ENCODE measurements around the gene GH2.
A peak's percentile ranks its signal among the peaks of the same experiment; 100 is the strongest.
"Not testable (repeated sequence)": the region's sequence is repeated elsewhere in the genome, so short reads cannot be mapped to it uniquely, and the experiment has no call there.

Gene GH2

DNA sequence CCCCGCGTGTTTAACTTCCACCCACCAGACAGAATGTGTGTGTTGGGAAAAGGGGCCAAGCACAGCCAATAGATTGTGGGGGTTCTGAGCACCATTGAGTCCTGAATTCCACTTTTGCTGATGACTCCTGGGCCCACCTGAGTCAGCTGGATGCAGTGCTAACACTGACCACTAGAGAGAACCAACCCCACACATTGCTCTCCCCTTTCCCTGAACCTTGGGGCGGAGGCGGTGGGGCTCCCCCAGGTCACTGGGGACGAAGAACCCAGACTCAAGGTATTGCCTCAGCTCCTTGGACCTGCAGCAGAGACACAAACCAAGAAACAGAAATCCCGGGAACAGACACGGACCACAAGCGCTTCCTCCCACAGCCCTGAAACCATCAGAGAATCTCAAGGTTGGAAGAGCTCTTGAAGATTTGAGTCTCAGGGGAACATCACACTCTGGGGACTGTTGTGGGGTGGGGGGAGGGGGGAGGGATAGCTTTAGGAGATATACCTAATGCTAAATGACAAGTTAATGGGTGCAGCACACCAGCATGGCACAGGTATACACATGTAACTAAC lies 7.6 kb downstream of the GH2 start:
- DNase-seq (ENCODE audit: low read depth in 2 of 2): not testable (repeated sequence)

DNA sequence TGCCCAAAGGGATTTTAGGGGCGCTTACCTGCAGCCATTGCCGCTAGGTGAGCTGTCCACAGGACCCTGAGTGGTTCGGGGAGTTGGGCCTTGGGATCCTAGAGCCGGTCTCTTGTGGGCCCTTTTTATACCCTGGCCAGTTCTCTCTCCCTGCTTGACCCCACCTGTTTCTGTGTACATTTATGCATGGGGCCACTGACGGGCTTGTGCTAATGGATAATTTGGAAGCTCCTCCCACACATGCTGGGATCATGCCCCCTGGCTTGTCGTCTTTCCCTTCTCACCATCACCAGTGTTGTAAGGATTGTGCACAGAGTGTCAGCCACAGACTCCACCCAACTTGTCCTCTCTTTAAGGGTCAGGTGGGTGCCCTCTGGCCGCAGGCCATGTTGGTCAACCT lies 8.2 kb downstream of the GH2 start, which contains the start of gene CSH2:
Gene CSH2 (minus strand): TSS at position 101 of the 400 bp plus-strand sequence. CDS start 63 bp downstream, at position 38.
- not testable (repeated sequence) for DNase-seq (ENCODE audit: low read depth in 2 of 2)

DNA sequence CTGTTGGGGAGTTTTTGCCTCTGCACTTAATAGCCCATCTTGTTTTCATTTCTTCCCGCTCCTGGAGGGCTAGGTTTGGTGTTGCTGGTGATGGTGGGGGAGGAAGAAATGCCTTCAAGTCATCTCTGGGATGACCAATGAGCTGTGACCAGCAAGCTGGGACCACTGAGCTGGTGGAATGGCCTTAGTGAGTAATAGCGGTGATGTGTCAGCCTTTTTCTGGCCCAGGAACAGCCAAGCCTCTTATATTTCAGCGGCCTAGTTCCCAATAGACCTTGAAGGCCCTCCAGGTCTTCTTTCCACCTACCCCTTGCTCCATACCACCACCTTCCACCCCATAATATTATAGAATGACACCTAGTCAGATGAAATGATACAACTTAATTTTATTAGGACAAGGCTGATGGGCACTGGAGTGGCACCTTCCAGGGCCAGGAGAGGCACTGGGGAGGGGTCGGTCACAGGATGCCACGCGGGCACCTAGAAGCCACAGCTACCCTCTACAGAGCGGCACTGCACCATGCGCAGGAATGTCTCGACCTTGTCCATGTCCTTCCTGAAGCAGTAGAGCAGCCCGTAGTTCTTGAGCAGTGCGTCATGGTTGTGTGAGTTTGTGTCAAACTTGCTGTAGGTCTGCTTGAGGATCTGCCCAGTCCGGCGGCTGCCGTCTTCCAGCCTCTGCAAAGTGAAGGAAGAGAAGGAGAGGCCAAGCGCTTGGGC lies 9.9 kb downstream of the GH2 start:
- not testable (repeated sequence) for DNase-seq (ENCODE audit: low read depth in 2 of 2)

DNA sequence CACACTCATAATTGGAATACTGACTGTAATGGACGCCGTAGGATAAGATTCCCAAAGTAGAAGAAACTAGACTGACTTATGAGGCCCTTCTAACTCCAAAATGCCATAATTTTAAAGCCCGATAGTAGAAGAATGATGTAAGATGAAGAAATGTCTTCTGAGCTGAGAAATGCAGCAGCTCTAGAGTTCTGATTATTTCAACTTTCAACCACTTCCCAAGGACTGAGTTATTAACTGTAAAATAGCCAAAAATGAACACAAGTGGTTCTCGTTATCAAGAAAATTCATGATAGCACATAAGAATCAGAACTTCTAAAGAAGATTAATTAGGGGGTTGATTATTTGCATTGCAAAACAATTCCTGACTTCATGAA lies 11.5 kb downstream of the GH2 start:
- peak; percentile 25 to 27 for DNase-seq (ENCODE audit: low read depth in 2 of 2)

DNA sequence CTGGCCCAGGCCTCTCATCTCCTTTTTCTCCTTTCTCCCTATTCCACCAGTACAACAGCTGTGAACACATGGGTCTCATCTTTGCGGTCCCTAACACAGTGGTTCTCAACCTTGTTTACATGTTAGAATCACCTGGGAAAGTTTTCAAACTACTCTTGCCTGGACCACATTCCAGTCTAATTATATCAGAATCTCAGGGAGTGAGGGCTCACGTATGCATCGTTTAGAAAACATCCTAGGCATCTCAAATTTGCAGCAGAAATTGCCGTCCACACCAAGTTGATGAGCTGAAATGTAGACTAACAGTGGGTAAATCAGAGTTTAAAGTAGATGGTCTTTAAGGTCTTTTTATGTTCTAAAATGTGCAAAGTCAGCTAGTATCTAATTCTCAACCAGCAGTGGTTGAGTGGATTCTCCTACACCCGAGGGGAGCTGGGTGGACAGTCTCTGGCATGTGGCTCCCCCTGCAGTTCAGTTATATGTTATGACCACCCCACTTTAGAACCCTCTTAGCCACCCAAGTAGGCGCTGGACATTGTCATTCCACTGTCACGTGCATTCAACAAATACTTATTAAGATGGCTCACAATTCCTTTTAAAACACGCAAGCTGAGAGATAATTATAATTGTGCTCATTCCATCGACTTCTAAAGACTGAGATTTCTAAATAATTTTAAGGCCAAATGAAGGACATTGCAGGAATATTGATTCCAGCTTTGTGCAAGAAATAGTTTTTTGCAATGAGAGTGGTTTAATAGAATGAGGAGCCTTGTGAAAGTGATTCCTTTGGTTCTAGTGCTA lies 12.1 kb downstream of the GH2 start:
- peak in 1 of 2 experiments; percentile 14 for DNase-seq (ENCODE audit: low read depth in 2 of 2)

DNA sequence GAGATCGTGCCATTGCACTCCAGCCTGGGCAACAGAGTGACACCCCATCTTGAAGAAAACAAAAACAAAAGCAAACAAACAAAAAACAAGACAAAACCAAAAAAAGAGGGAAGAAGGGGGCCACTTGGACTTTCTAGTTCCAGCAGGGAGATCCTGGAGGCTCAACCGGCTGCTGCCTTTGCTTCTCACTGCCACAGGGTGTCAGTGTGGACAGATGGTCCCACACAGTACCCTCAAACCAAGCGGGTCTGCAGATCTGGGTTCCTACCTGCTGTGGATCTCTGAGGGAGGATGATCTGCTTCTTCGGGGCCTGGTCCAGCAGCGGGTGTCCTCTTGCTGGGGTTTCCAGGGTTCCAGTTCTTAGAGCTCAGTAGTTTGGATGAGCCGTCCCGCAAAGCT lies 15.1 kb downstream of the GH2 start:
- not testable (repeated sequence) for DNase-seq (ENCODE audit: low read depth in 2 of 2)

DNA sequence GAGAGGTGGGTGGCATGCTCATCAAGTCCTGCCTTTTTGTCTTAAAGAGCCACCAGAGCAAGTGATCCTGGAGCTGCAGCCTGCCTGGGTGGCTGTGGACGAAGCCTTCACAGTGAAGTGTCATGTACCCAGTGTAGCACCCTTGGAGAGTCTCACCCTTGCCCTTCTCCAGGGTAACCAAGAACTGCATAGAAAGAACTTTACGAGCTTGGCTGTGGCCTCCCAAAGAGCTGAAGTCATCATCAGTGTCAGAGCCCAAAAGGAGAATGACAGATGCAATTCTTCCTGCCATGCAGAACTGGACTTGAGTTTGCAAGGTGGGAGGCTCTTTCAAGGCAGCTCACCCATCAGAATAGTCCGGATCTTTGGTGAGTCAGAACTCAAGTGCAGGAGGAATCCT lies 22.5 kb downstream of the GH2 start:
- DNase-seq (ENCODE audit: low read depth in 2 of 2): no peak

DNA sequence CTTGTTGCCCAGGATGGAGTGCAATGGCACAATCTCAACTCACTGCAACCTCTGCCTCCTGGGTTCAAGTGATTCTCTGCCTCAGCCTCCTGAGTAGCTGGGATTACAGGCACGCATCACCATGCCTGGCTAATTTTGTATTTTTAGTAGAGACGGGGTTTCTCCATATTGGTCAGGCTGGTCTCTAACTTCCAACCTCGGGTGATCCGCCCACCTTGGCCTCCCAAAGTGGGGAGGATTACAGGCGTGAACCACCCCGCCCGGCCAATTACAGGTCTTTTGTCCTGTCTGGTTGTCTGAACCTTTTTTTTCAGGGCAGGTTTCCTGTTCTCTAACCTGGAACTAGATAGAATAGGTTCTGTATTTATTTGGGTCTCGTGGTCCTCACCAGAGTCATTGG lies 25.3 kb downstream of the GH2 start:
- not testable (repeated sequence) for DNase-seq (ENCODE audit: low read depth in 2 of 2)

DNA sequence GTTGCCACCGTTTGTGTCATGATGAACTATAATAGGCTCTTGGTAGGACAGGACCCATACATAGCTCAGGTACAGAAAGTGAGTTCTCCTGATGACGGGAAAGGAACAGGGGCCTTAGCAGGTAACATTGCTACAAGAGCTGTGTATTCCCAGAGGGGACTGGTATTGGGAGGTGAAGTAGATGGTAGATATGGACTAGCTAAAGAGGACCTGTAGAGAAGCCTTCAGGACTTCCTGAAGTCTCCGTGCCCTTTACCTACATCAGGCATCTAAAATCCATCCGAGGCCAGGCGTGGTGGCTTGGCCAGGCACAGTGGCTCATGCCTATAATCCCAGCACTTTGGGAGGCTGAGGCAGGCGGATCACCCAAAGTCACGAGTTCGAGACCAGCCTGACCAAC lies 26.6 kb downstream of the GH2 start:
- DNase-seq (ENCODE audit: low read depth in 2 of 2): no peak

DNA sequence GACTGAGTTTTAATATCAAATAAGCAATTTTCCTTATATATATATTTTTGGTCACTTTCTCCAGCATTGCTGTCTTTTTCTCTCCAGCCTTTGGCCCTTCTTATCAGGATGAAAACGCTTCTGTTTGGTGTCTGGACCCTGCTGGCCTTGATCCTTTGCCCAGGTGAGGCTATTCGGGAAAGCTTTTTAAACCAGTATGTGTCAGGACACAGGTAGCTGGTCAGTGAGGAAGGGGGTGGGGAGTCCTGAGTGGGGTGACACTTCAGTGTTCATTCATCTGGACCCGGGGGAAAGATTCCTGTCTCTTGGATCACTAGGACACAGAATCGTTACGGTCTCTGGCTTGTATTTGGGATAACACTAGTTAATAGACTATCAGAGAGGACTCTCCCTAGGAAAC lies 27.0 kb downstream of the GH2 start:
- DNase-seq (ENCODE audit: low read depth in 2 of 2): no peak

DNA sequence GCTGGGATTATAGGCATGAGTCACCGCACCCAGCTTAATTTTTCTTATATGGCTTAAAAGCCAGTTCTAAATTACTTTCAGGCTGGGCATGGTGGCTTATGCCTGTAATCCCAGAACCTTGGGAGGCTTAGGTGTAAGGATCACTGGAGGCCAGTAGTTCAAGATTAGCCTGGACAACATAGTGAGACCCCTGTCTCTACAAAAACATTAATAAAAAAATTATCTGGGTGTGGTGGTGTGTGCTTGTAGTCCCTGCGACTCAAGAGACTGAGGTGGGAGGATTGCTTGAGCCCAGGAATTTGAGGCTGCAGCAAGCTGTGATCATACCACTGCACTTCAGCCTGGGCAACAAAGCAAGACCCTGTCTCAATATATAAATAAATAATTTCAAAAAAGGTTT lies 28.5 kb downstream of the GH2 start:
- no peak for DNase-seq (ENCODE audit: low read depth in 2 of 2)

DNA sequence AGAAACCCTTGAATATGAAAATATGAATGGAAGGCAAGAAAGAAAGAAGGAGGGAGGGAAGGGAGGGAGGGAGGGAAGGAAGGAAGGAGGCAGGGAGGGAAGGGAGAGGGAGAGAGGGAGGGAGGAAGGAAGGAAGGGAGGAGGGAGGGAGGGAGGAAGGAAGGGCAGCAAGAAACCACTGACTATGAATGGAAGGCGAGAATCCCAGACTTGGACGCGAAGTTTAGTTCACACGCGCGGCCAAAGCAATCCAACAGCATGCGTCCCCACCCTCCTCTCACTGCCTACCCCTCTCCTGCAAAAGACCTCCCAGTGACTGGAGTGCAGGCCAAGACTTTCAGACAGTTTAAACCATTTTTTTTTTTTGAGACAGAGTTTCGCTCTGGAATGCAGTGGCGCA lies 31.3 kb downstream of the GH2 start:
- DNase-seq (ENCODE audit: low read depth in 2 of 2): no peak

DNA sequence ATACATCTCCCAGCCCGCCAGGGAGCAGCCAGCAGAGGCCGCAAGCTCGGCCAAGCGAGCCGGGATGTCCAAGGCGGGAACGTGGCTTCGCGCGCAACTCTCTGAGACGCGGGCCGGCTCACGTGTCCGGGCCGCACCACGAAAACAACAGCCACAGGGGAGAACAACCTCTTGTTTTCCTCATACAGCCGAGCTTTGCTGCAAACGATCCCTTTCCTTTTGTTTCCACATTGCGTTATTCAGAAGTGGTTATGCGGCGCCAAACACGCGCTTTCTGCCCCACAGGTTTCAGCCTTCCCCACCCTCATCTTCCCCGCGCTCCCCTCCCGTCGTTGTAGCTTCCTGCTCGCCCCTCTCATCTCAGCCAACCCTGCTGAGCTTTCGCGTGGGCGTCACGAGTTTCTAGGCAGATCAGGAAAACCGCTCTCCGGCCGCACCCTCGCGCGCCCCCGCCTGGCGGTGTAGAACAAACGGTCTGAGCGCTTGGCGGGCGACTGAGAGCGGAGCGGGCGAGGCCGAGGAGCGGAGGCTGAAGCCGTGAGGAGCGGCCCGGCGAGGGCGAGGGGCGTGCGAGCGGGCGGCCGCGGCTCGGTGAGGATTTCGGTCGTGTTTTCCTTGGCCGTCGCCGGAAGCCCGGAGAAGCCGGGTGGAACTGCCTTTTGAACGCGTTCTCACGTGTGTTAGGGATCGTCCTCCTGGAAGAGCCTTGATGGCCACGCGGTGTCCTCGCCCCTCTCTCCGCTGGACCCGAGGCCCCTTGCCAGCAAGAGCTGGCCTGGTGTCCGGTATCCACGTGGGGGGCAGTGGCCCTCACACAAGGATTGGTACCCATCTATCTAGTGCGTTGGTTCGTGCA lies 32.7 kb downstream of the GH2 start:
- DNase-seq (ENCODE audit: low read depth in 2 of 2): peak; percentile 75 to 76

DNA sequence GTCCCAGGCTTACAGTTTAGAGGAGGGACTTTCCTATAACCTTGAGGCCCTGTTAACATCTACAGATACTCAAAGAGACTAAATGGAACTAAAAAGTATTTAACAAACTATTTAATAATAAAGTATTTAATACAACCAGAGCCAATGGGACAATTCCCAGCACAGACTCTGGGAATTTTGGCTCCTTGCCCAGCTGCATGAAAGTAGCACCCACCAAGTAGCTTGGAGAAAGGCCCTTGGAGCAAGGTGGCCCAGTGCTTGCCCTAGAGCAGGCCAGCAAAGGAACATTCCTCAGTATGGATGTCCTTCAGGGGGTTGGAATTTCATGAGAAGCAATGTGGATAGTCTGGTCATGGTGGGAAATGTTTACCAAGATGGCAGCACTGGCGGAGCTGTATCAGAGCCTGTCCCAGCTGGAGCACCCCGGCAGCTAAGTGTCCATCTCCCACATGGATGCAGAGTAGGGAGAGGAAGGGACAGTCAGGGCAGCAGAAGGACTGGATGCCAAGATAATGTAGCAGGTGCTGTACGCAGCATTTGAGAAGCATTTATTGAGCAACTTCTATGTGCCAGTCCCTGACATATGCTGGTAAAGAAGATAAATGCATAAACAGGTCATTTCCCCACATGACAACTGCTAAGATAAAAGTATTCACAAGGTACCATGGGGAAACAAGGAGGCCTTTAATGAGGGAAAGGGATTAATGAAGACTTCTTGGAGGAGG lies 34.1 kb downstream of the GH2 start:
- no peak for DNase-seq (ENCODE audit: low read depth in 2 of 2)

DNA sequence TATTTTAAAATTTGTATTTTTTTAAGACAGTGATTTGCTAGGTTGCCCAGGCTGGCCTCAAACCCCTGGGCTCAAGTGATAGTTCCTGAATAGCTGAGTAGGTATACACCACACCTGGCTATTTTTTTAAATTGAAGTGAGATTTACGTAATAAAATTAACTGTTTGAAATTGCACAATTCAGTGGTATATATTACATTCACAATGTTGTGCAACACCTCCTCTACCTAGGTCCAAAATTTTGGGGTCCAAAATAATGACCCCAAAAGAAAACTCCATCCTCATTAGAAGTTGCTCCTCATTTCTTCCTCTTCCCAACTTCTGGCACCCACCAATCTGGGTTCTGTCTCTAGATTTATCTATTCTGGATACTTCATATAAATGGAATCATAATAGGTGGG lies 36.2 kb downstream of the GH2 start:
- DNase-seq (ENCODE audit: low read depth in 2 of 2): no peak

DNA sequence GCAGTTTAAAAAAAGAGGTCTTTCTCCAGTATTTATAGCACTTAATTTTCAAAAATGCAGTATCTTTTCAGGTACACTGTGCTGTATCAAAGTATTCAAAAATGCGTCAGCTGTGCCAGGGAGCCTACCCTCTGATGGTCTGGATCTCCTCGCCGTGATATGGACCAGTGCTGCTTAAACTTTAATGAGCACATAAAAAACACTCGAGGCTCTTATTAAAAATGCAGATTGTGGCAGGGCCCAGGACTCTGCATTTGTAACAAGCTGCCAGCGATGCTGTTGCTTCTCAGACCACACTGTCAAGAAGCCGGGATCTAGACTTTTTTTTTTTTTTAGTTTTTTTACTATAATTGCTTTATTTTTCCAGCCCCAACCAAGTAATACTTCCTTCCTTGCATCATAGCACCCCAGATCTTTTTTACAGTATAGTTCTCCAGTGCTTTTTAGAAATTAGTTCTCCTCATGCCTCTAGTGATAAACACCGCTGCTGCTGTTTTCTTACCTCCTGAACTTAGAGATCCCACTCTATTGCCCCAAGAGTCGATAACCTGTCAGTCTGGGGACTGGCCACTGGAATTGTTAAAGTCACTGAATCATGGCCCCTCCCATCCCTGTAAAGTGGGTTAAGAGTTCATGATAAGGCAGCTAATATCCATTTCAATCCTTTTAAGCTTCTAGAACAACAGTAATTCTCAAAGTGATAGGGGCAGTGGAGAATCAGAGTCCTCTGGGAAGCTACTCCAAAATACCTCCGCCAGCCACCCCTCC lies 37.6 kb downstream of the GH2 start:
- DNase-seq (ENCODE audit: low read depth in 2 of 2): no peak

DNA sequence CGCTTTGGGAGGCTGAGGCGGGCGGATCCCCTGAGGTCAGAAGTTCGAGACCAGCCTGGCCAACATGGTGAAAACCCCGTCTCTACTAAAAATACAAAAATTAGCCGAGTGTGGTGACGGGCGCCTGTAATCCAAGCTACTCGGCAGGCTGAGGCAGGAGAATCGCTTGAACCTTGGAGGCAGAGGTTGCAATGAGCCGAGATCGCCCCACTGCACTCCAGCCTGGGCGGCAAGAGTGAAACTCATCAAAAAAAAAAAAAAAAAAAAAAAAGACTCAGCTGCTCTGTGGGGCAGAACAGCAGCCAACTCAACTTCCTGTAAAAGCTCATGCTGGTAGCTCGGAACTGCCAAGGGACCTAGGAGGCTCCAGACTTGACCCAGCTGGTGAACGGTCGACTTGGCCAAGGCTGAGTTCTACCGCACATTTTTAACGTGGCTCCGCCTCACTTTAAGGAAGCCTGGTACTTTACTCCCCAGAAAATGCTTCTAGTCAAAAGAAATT lies 38.3 kb downstream of the GH2 start:
- DNase-seq (ENCODE audit: low read depth in 2 of 2): not testable (repeated sequence)

DNA sequence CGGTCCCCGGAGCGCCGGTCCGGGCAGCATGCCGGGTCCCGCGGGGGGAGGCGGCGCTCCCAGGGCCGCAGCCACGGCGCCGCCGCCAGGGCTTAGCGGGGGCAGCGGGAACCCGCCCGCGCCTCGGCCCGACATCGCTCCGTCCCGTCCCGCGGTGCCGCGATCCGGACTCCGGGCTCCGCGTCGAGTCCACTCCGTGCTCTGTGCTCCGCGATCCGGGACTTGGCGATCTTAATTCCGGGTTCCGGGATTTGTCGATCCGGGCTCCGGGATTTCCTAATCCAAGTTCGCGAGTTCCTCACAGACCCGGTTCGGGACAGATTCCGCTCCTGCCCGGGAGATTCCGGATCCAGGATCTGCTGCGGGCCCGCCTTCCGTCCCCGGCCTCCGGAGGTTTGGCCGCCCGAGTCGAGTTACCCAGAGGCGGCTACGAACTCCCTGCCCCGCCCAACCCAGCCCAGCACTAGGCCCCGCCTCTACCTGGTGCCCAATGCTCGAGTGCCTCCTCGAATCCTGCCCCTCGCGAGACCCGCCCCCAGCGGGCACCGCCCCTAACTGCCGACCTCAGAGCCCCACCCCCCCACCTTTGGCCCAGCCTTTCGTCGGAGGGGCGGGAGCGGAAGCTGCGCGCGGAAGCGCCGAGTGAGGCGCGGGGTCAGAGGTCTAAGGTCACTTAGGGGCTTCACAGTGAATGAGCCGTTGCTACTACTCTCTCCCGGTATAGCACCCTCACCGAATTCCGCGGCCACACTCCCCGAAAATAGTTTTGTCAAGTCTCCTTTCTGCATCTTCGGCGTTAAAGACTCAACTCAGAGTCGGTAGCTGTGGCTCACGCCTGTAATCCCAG lies 39.0 kb downstream of the GH2 start, which contains the start of gene SMARCD2:
Gene SMARCD2 (minus strand): TSS at position 146 of the 847 bp plus-strand sequence. CDS start 11 bp downstream, at position 135.
- DNase-seq (ENCODE audit: low read depth in 2 of 2): peak; percentile 99

DNA sequence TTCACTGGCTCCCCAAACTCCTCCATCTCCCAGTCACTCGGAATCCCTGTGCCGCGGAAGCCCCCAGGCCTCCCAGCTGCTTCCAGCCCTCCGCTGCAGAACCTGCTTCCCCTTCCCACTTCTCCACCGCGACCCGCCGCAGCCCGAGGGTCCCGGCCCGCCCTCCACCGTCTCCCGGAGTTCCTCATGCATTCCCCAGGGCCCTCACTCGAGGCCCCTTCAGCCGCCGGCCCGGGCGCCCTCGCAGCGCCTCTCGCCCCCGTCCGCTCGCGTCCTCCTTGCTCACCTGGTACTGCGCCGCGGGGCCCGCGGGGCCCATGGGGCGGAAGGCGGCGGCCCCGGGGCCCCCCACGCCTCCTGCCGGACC lies 39.6 kb downstream of the GH2 start:
- DNase-seq (ENCODE audit: low read depth in 2 of 2): no peak
